ENCODE results near the gene BLACAT1. TPM values are rescaled to one million over a fixed set of nuclear protein-coding genes. Genes with fewer than 3 reads are reported as not detected.

Gene BLACAT1
- total and polyA plus RNA-seq, 2 of the 8 experiments (the other 6 are each of a cell fraction or from before 2014, with no cell fraction given): 3.5 to 10.5 TPM

- no peak for FAIRE-seq
- Histone ChIP-seq H2BK120ac (replicated peaks; ENCODE audit: low read depth, low read length) (no peak overlapping the region), H2BK20ac (ENCODE audit: low read length) (0 out of 2 replicates have a peak overlapping the region, but pooled peaks have one; percentile 32), H3K27ac (ENCODE audit: low read depth, low read length) (0 out of 2 replicates have a peak overlapping the region, but pooled peaks have one; percentile 49), H2AFZ (ENCODE audit: low read length) (0 out of 2 replicates have a peak overlapping the region, but pooled peaks have one; percentile 12), H3K4me2 (ENCODE audit: insufficient read depth in 1 of 2, low read depth in 2 of 2, low read length in 2 of 2) (peak overlapping the region; percentile 67 to 93), H3K4ac (replicated peaks; ENCODE audit: insufficient read length, low read depth, low read length) (peak overlapping the region; percentile 41), H3K18ac (ENCODE audit: extremely low read depth, low read length) (peak overlapping the region; percentile 95), H3K79me2 (ENCODE audit: control insufficient read depth in 1 of 2, insufficient read depth in 2 of 2, low read length in 2 of 2) (peaks cover 0 to 39% of the 10 kb centered on the region in 2 experiments; a peak in 3 of 4 replicates), H3K23me2 (ENCODE audit: low read depth, low read length) (peaks cover 9% of the 10 kb centered on the region; the same call in 1 of the 2 replicates), H2BK12ac (ENCODE audit: low read depth, low read length) (peak overlapping the region; percentile 64; the same call in 1 of the 2 replicates), H4K8ac (ENCODE audit: extremely low read depth, insufficient read depth, low read length) (no peak overlapping the region), H3K23ac (ENCODE audit: insufficient read length) (no peak overlapping the region), H3K14ac (ENCODE audit: insufficient read length) (no peak overlapping the region), H3K9me3 (ENCODE audit: insufficient read depth in 2 of 2, low read depth in 1 of 2, low read length in 1 of 2) (no peaks in the 10 kb centered on the region), H3K79me1 (ENCODE audit: low read depth, low read length) (peaks cover 17% of the 10 kb centered on the region), H3K4me1 (replicated peaks in 1 of 4; ENCODE audit: control insufficient read depth in 3 of 4, insufficient read depth in 4 of 4, low read length in 3 of 4) (peaks cover 0 to 29% (median 16%) of the 10 kb centered on the region in 4 experiments; a peak in 6 of 7 replicates), H2BK15ac (ENCODE audit: low read length) (peak overlapping the region; percentile 81; the same call in 1 of the 2 replicates), H4K20me1 (replicated peaks in 1 of 2; ENCODE audit: control insufficient read depth in 1 of 2, insufficient read depth in 2 of 2, low read length in 2 of 2) (peaks cover 5 to 17% of the 10 kb centered on the region in 2 experiments), H3K56ac (replicated peaks; ENCODE audit: insufficient read length, low read depth, low read length) (peak overlapping the region; percentile 7), H2BK5ac (ENCODE audit: low read depth, low read length) (peak overlapping the region; percentile 75; the same call in 1 of the 2 replicates), H2AK5ac (ENCODE audit: low read depth, low read length) (peak overlapping the region; percentile 93; the same call in 1 of the 2 replicates), H4K91ac (replicated peaks; ENCODE audit: insufficient read length, low read length) (peak overlapping the region; percentile 15), H4K5ac (ENCODE audit: insufficient read length, low read depth, low read length) (peak overlapping the region; percentile 26), H3K9ac (replicated peaks in 1 of 4; ENCODE audit: extremely low read depth in 1 of 4, low read depth in 3 of 4, low read length in 3 of 4) (peak overlapping the region in 3 of 4 experiments; percentile 39 to 54 (median 51); a peak in 6 of 7 replicates), H3K36me3 (ENCODE audit: control insufficient read depth in 2 of 4, insufficient read depth in 4 of 4, low read length in 3 of 4) (no peaks in the 10 kb centered on the region), H3K27me3 (replicated peaks in 1 of 4; ENCODE audit: control insufficient read depth in 3 of 4, extremely low read depth in 1 of 4, insufficient read depth in 3 of 4, low read length in 3 of 4) (no peaks in the 10 kb centered on the region), H3K4me3 (ENCODE audit: extremely low read depth in 1 of 4, insufficient read depth in 2 of 4, low read depth in 3 of 4, low read length in 4 of 4) (peak overlapping the region; percentile 44 to 88 (median 86))
- ChIA-PET POLR2A (ENCODE audit: partially characterized antibody) (interaction anchor here (0.8 to 4.8 kb wide), 10 partner anchors 8 to 72 kb away, joined by 3 to 22 read pairs (median 6); partner anchors contain the start of gene BLACAT1), CTCF (ENCODE audit: partially characterized antibody) (interaction anchor here (0.6 to 47.3 kb wide), 6 partner anchors 6 to 154 kb away, joined by 3 to 1626 read pairs (median 3); partner anchors contain the start of gene CDK18)
- TF ChIP-seq SAP30 (IDR thresholded peaks at IDR 0.05; ENCODE audit: insufficient read depth, insufficient replicate concordance, low read length) (peak; percentile 66), CBX8 (IDR thresholded peaks at IDR 0.05; ENCODE audit: borderline replicate concordance, low read depth, low read length) (no peak), CTCF (IDR thresholded peaks at IDR 0.05; ENCODE audit: control extremely low read depth in 1 of 3, insufficient read depth in 1 of 3, low read depth in 1 of 3, low read length in 3 of 3) (0 out of 4 replicates have a peak, but pooled peaks of 1 of the 3 experiments have one; percentile 6), POU5F1 (IDR thresholded peaks at IDR 0.05; ENCODE audit: low read depth, low read length) (no peak), KDM4A (IDR thresholded peaks at IDR 0.05; ENCODE audit: low read depth, low read length, severe bottlenecking) (peak; percentile 38), TAF7 (optimal IDR thresholded peaks at IDR 0.05; ENCODE audit: borderline replicate concordance, low read depth, low read length) (no peak)
- DNase-seq (ENCODE audit: low read depth in 1 of 2, low spot score in 2 of 2): no peak
- 4% methylated on average over 18 of the region's 18 CpGs; no CpG with 5 or more reads in 1 of the 2 experiments for WGBS, 2 experiments (ENCODE audit: extremely low coverage in 1 of 2, insufficient coverage in 1 of 2, insufficient read length in 1 of 2, insufficient replicate concordance in 2 of 2, low coverage in 1 of 2, low lambda C conversion rate in 2 of 2, missing lambda C conversion rate in 1 of 2)
Measured at GRCh38 chr1:205505076-205505729, 49.4 kb upstream of the BLACAT1 start.
